ENCODE data around the gene ADAD2. TPM values are rescaled to one million over a fixed set of nuclear protein-coding genes. Genes with fewer than 3 reads are reported as not detected.
A peak's percentile ranks its signal among the peaks of the same experiment; 100 is the strongest.

The ADAD2 gene
- total and polyA plus RNA-seq, 2 of the 4 experiments (the other 2 are of a cell fraction): not detected

- DNase-seq: no peak
- dilution Hi-C loops (cut with HindIII; ENCODE audit: low sequenced_read_pairs, unreplicated experiment): no loop called here
- Histone ChIP-seq H3K27me3 (ENCODE audit: control insufficient read depth, insufficient read depth, low read length) (no peaks in the 10 kb centered on the region), H3K36me3 (ENCODE audit: control insufficient read depth, insufficient read depth, low read length) (peaks cover 26% of the 10 kb centered on the region), H2BK15ac (ENCODE audit: low read depth, low read length) (no peak overlapping the region; the same call in 2 of the 3 replicates), H3K9me3 (ENCODE audit: control insufficient read depth, insufficient read depth, low read length) (no peaks in the 10 kb centered on the region), H3K4me3 (ENCODE audit: insufficient read depth, low read depth, low read length) (no peak overlapping the region), H2AK9ac (replicated peaks; ENCODE audit: low read depth, low read length, poor library complexity) (peak overlapping the region; percentile 74), H3K9ac (ENCODE audit: low read depth, low read length) (peak overlapping the region; percentile 34), H3K56ac (ENCODE audit: extremely low read depth, insufficient read depth, low read length) (no peak overlapping the region), H4K20me1 (ENCODE audit: insufficient read depth, low read length) (peaks cover 16% of the 10 kb centered on the region), H3K4me1 (ENCODE audit: control insufficient read depth, insufficient read depth, low read length) (peaks cover 15% of the 10 kb centered on the region), H3K23ac (ENCODE audit: low read depth, low read length) (0 out of 2 replicates have a peak overlapping the region, but pooled peaks have one; percentile 16), H2AK5ac (ENCODE audit: low read depth, low read length) (peak overlapping the region; percentile 75), H3K4ac (ENCODE audit: low read depth, low read length) (peak overlapping the region; percentile 72), H4K8ac (ENCODE audit: low read depth in 2 of 2, low read length in 2 of 2) (peak overlapping the region; percentile 2 to 67; a peak in 1 of 4 replicates), H2BK20ac (ENCODE audit: low read depth, low read length) (peak overlapping the region; percentile 35; the same call in 1 of the 2 replicates), H2AFZ (replicated peaks; ENCODE audit: low read length, poor library complexity) (peak overlapping the region; percentile 15), H3K9me1 (ENCODE audit: insufficient read depth, low read length) (peaks cover 12% of the 10 kb centered on the region; the same call in 1 of the 2 replicates), H2BK120ac (ENCODE audit: low read depth, low read length) (peak overlapping the region; percentile 73), H4K91ac (ENCODE audit: insufficient read depth, low read depth, low read length) (peak overlapping the region; percentile 60), H3K79me1 (ENCODE audit: low read depth in 1 of 2, low read length in 2 of 2) (peaks cover 0 to 12% of the 10 kb centered on the region in 2 experiments; a peak in 2 of 4 replicates), H2BK5ac (ENCODE audit: low read depth, low read length, poor library complexity, severe bottlenecking) (peak overlapping the region; percentile 35), H3K27ac (ENCODE audit: insufficient read depth, low read length) (peak overlapping the region; percentile 36), H3K4me2 (ENCODE audit: low read depth, low read length) (peak overlapping the region; percentile 35; the same call in 1 of the 2 replicates), H4K5ac (ENCODE audit: low read depth, low read length) (peak overlapping the region; percentile 49), H3K18ac (ENCODE audit: low read depth, low read length) (no peak overlapping the region; the same call in 1 of the 2 replicates), H3K14ac (replicated peaks; ENCODE audit: low read depth, low read length) (peak overlapping the region; percentile 67)
- no peak; the same call in 1 of the 2 replicates for ATAC-seq (ENCODE audit: low read depth)
- intact Hi-C loops (cut with micrococcal nuclease): loop anchor here (1.0 to 5.0 kb wide), 5 partner anchors 59 to 308 kb away; partner anchors contain the start of genes MBTPS1 and NECAB2
- 74% methylated on average over 8 of the region's 18 CpGs; no CpG with 5 or more reads in 1 of the 2 experiments for WGBS, 2 experiments (ENCODE audit: extremely low coverage in 2 of 2, insufficient read length in 1 of 2)
- in situ Hi-C loops (cut with MboI; ENCODE audit: low sequenced_read_pairs): loop anchor here (5.0 to 10.0 kb wide), 2 partner anchors 89 to 212 kb away; partner anchors contain the start of gene NECAB2
- POLR2A ChIA-PET (ENCODE audit: unreplicated experiment): interaction anchor here (0.9 to 1.0 kb wide), 2 partner anchors 10 to 125 kb away, joined by 3 to 5 read pairs; partner anchors contain the start of gene TAF1C
- no TSS peak for BruUV-seq (replicated peaks)
- CTCF ChIA-PET: interaction anchor here (0.7 to 3.5 kb wide), 4 partner anchors 11 to 87 kb away, joined by 3 to 24 read pairs (median 8); partner anchors contain the start of gene TAF1C
- TF ChIP-seq CTCF (conservative IDR thresholded peaks at IDR 0.05; ENCODE audit: low read depth, low read length): no peak
- TF ChIP-seq NFE2L2 (IDR thresholded peaks at IDR 0.05; ENCODE audit: low read depth, low read length): no peak
- TF ChIP-seq BHLHE40 (IDR thresholded peaks at IDR 0.05; ENCODE audit: low read depth, low read length): no peak
- no peak for TF ChIP-seq MXI1 (IDR thresholded peaks at IDR 0.05; ENCODE audit: borderline replicate concordance, low read depth, low read length)
- no peak for TF ChIP-seq MAFK (IDR thresholded peaks at IDR 0.05; ENCODE audit: low read depth, low read length)
- no peak for TF ChIP-seq USF2 (IDR thresholded peaks at IDR 0.05; ENCODE audit: low read depth, low read length)
- no peak for TF ChIP-seq CHD1 (IDR thresholded peaks at IDR 0.05; ENCODE audit: low read depth, low read length)
- no peak for TF ChIP-seq ELK1 (IDR thresholded peaks at IDR 0.05; ENCODE audit: borderline replicate concordance, low read depth, low read length)
- TF ChIP-seq MAZ (IDR thresholded peaks at IDR 0.05; ENCODE audit: borderline replicate concordance, low read depth, low read length): no peak
- no peak for TF ChIP-seq SMC3 (IDR thresholded peaks at IDR 0.05; ENCODE audit: low read depth, low read length)
- no peak for TF ChIP-seq FOS (IDR thresholded peaks at IDR 0.05; ENCODE audit: low read depth, low read length)
- no peak for TF ChIP-seq POLR2A (IDR thresholded peaks at IDR 0.05; ENCODE audit: low read depth, low read length)
These were observed 14.5 kb upstream of the ADAD2 start for GRCh38 chr16:84176192-84177053.

All from IMR-90 (cell line).